Measurements from ENCODE around the gene FOSL2.

FOSL2 gene

GRCh38 chr2:28399289-28399688 is 6.6 kb downstream of the FOSL2 start:
- TF ChIP-seq ZFX (IDR thresholded peaks at IDR 0.05), result no peak
- TF ChIP-seq, protein P1, sequence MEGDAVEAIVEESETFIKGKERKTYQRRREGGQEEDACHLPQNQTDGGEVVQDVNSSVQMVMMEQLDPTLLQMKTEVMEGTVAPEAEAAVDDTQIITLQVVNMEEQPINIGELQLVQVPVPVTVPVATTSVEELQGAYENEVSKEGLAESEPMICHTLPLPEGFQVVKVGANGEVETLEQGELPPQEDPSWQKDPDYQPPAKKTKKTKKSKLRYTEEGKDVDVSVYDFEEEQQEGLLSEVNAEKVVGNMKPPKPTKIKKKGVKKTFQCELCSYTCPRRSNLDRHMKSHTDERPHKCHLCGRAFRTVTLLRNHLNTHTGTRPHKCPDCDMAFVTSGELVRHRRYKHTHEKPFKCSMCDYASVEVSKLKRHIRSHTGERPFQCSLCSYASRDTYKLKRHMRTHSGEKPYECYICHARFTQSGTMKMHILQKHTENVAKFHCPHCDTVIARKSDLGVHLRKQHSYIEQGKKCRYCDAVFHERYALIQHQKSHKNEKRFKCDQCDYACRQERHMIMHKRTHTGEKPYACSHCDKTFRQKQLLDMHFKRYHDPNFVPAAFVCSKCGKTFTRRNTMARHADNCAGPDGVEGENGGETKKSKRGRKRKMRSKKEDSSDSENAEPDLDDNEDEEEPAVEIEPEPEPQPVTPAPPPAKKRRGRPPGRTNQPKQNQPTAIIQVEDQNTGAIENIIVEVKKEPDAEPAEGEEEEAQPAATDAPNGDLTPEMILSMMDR (conservative IDR thresholded peaks at IDR 0.05), result no peak
- no peak overlapping the region for H3K27ac ChIP-seq

- H3K27ac ChIP-seq, result no peak overlapping the region
Observed at GRCh38 chr2:28399956-28400355, 7.3 kb downstream of the FOSL2 start.

GRCh38 chr2:28400419-28400818 is 7.8 kb downstream of the FOSL2 start:
- H3K27ac ChIP-seq, result no peak overlapping the region
- TF ChIP-seq, protein P1 (conservative IDR thresholded peaks at IDR 0.05), result no peak
- TF ChIP-seq ZFX (IDR thresholded peaks at IDR 0.05), result no peak

More at GRCh38 chr2:28399956-28400355, 7.3 kb downstream of the FOSL2 start:
- TF ChIP-seq, protein P1 (conservative IDR thresholded peaks at IDR 0.05), result no peak
- no peak for TF ChIP-seq ZFX (IDR thresholded peaks at IDR 0.05)

DNA sequence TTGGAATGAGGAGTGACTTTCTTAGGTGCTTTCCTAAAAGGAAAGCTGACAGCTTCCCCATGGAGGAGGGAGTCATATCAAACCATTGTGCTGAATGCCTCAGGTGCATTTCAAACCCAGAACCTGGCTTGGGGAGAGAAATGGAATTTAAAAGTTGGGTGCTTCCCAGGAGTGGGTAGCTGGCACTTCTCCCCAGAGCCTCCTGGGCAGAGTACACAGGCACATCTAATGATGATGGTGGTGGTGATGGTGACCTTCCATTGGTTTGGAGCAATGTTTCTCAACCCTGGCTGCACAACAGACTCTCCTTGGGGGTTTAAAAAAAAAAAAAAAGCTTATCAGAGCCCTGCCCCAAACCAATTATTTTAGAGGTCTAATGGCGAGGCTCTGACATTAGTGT is 8.3 kb downstream of the FOSL2 start:
- H3K27ac ChIP-seq, result no peak overlapping the region
- TF ChIP-seq, protein P1 (conservative IDR thresholded peaks at IDR 0.05), result no peak
- TF ChIP-seq ZFX (IDR thresholded peaks at IDR 0.05), result no peak

DNA sequence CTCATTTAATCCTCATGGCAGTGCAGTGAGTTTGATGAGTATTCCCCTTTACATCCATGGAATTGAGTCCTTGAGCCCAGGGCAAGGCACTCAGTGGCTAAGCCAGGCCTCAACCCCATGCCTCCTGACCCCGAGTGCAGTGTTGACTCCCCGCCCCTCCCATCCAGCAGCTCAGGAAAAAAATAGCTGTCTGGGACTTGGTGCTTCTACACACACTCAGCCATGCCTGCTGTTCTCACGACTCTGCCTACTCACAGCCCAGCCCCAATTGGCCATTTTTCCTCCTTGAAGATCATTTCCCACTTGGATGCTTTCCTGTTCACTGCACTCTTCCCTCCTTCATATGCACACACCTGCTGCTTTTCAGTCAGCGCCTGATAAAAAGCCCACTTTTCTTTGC is 8.8 kb downstream of the FOSL2 start:
- TF ChIP-seq, protein P1 (conservative IDR thresholded peaks at IDR 0.05), result no peak
- TF ChIP-seq ZFX (IDR thresholded peaks at IDR 0.05), result no peak
- no peak overlapping the region for H3K27ac ChIP-seq

DNA sequence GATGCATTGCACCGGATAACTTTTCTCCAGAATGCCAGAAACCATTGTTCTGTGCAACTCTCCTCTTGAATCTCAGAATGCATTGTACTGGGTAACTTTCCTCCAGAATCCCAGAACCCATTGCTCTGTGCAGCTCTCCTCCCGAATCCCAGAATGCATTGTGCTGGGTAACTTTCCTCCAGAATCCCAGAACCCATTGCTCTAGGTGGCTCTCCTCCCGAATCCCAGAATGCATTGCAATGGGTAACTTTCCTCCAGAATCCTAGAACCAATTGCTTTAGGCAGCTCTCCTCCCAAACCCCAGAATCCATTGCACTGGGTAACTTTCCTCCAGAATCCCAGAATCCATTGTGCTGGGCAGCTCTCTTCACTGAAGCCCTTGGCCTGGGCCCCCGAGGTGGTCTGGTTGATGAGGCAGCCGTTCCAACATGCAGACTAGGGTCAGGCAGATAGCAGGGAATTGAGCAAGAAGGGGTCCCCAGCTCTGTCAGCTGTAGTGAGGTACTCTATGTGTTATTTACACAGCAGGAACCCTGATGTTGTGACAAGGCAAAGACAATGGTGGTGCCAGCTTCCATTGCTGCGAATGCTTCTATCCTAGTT is 9.4 kb downstream of the FOSL2 start:
- H3K27ac ChIP-seq, result no peak overlapping the region
- TF ChIP-seq, protein P1 (conservative IDR thresholded peaks at IDR 0.05), result no peak
- TF ChIP-seq ZFX (IDR thresholded peaks at IDR 0.05), result no peak

DNA sequence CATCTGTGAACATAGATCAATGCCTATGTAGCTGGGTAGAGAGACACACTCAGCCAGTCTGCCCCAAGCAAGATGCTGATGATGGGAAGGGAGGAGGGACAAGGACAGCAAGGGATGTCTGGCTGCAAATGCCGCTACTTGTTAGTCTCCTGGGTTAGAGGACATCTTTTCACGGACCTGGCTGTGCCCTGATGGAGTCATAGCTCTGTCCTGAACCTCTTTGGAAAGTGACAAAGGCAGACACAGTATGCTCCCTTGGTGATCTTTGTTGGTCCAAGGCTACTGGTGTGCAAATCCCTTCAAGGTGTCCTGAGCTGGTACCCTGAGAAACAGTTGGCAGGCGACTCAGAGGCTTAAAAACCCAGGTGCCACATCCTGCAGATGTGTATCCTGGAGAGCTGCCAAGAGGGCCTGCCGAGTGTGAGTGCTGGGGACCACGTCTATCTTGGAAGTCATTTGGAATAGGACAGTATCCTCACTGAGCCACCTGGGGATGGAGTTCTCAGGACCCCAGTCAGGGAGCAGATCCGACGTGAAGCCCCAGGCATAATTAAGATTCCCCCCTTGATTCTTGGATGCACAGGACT is 10.8 kb downstream of the FOSL2 start:
- no peak overlapping the region for H3K27ac ChIP-seq
- no peak for TF ChIP-seq ZFX (IDR thresholded peaks at IDR 0.05)
- TF ChIP-seq, protein P1 (conservative IDR thresholded peaks at IDR 0.05), result no peak

Data from C4-2B (cell line).